Nephron (organoid): ENCODE results near the gene MDFIC2.

Experiments used
- H3K27ac Mint-ChIP-seq, 3 experiments: 2 replicates each; pipeline ENCODE4 v1.8.0; 2020; ENCODE audit warnings: mixed read lengths in 3 of 3, mild to moderate bottlenecking in 2 of 3, moderate library complexity in 1 of 3
- H3K27me3 Mint-ChIP-seq: 2 replicates; pipeline ENCODE4 v1.8.0; 2021; ENCODE audit warnings: low read depth, mild to moderate bottlenecking, moderate library complexity, mixed read lengths
- H3K36me3 Mint-ChIP-seq: 2 replicates; pipeline ENCODE4 v1.8.0; 2020; ENCODE audit warnings: low read depth, mixed read lengths
- H3K4me1 Mint-ChIP-seq: 2 replicates; pipeline ENCODE4 v1.8.0; 2020; ENCODE audit warnings: mixed read lengths
- H3K4me3 Mint-ChIP-seq, 3 experiments: 2 replicates each; pipeline ENCODE4 v1.8.0; 2020; ENCODE audit warnings: mild to moderate bottlenecking in 3 of 3, mixed read lengths in 3 of 3, moderate library complexity in 2 of 3
- H3K9me3 Mint-ChIP-seq: 2 replicates; pipeline ENCODE4 v1.8.0; 2020; ENCODE audit warnings: mixed read lengths
- CTCF ChIP-seq, 3 experiments: fragments of 200-600 bp; sonication (generic); IDR thresholded peaks; one replicate each; pipeline ENCODE4 v1.5.0; 2021; ENCODE audit warnings: antibody characterized with exemption in 3 of 3; ENCODE audit not compliant: unreplicated experiment in 3 of 3

Gene MDFIC2

DNA sequence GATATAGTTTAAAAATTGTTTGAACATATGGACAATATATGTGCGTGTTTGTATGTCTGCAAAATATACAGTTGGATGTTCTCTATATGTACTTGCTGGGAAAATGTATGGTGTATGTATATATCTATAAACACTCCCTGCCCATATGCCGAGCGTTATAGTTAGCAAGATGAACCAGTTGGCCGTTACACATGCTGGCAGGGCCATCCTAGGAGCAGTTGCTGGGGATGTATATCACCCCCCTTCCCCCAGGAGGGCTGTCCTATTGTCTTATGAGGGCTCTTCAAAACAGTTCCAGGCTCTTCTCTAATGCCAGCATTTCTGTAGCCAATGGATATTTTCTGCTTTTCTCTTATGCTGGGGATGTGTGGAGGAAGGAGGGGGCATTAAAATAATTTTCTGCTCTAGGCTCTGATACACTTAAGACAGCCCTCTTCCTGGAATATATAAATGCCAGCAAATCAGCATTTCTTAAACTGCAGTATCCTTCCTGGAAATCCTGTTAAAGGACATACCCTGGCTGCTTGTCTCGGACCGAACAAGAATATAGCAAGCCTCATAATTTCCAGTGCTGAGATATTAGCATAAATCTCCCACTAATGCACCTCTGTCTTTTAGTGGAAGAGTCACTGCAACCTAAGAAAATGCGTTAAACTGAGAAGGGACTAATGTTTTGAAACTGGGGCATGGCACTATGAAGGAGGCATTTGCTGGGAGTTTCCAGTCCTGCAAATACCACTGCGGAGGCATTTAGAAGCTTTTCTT is 134.4 kb downstream of the MDFIC2 start:
- Mint-ChIP-seq H3K4me3 (no peak overlapping the region), H3K27ac (no peak overlapping the region), H3K4me1 (peaks cover 10% of the 10 kb centered on the region), H3K9me3 (no peaks in the 10 kb centered on the region), H3K27me3 (no peaks in the 10 kb centered on the region), H3K36me3 (no peaks in the 10 kb centered on the region)
- TF ChIP-seq CTCF (IDR thresholded peaks at IDR 0.05; ENCODE audit: unreplicated experiment in 3 of 3): no peak

GRCh38 chr3:70176224-70176623 is 136.2 kb downstream of the MDFIC2 start:
- H3K4me1 Mint-ChIP-seq: no peaks in the 10 kb centered on the region
- H3K27me3 Mint-ChIP-seq: no peaks in the 10 kb centered on the region

DNA sequence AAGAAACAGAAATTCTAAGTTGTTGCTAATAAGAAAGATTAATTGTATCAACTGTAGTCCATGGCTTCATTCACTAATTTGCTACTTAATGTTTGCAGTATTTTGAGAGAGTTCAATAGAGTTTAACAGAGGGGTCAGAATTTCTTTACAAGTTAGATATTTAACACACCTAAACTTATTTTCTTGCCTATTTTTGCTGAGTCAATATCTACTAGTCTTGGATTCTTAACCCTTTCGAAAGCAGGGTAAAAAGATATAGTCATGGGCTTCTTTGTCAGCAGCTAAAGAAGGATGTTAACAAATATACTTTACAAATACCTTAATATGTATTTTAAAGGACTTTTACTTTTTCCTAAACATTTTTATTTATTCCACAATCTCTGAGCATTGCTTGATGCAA is 155.6 kb downstream of the MDFIC2 start:
- no peaks in the 10 kb centered on the region for H3K27me3 Mint-ChIP-seq
- no peak for TF ChIP-seq CTCF (IDR thresholded peaks at IDR 0.05; ENCODE audit: unreplicated experiment in 3 of 3)
- H3K4me3 Mint-ChIP-seq: no peak overlapping the region
- H3K4me1 Mint-ChIP-seq: no peaks in the 10 kb centered on the region
- H3K36me3 Mint-ChIP-seq: no peaks in the 10 kb centered on the region
- H3K9me3 Mint-ChIP-seq: peaks cover 3% of the 10 kb centered on the region
- no peak overlapping the region for H3K27ac Mint-ChIP-seq

More at GRCh38 chr3:70176224-70176623, 136.2 kb downstream of the MDFIC2 start:
- no peak overlapping the region for H3K4me3 Mint-ChIP-seq
- no peaks in the 10 kb centered on the region for H3K9me3 Mint-ChIP-seq
- H3K27ac Mint-ChIP-seq: no peak overlapping the region
- H3K36me3 Mint-ChIP-seq: no peaks in the 10 kb centered on the region
- TF ChIP-seq CTCF (IDR thresholded peaks at IDR 0.05; ENCODE audit: unreplicated experiment in 3 of 3): no peak

- no peak for TF ChIP-seq CTCF (IDR thresholded peaks at IDR 0.05; ENCODE audit: unreplicated experiment in 3 of 3)
- Mint-ChIP-seq H3K9me3 (no peaks in the 10 kb centered on the region), H3K4me1 (no peaks in the 10 kb centered on the region), H3K27ac (no peak overlapping the region), H3K36me3 (no peaks in the 10 kb centered on the region), H3K27me3 (no peaks in the 10 kb centered on the region), H3K4me3 (no peak overlapping the region)
Measured at GRCh38 chr3:70150599-70150998, 161.8 kb downstream of the MDFIC2 start.

DNA sequence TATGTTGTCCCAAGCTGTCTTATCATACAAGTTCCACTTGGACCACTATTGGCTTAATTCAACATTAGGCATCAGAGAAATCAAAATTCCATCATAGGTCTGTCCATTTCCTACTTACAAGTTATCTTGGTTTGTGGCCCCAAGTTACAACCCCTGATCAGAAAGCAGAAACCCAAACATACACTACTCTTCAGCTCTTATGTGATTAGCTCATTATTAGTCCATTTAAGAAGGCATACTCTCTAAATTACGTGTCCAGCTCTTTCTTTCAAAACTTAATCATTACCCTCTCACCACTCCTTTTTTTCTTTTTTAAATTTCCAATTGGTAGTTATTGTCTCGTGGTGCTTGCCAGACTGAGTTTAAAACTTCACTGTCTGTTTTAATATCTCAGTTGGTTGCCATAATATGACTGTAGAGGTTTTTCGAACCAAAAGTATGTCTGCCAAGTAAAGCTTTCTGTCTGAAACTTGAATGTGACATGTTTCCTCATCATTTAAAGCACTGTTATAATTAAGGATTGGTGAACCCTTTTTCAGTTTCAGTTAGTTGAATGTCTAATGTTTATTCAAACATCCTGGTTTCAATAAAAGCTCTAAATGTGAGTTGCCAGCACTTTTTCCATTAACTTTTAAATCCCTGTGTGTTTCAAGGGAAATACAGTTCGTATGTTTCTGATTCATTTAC is 162.6 kb downstream of the MDFIC2 start:
- H3K4me1 Mint-ChIP-seq: no peaks in the 10 kb centered on the region
- no peak overlapping the region for H3K4me3 Mint-ChIP-seq
- no peak for TF ChIP-seq CTCF (IDR thresholded peaks at IDR 0.05; ENCODE audit: unreplicated experiment in 3 of 3)
- no peak overlapping the region for H3K27ac Mint-ChIP-seq
- H3K36me3 Mint-ChIP-seq: no peaks in the 10 kb centered on the region
- no peaks in the 10 kb centered on the region for H3K27me3 Mint-ChIP-seq
- H3K9me3 Mint-ChIP-seq: peaks cover 5% of the 10 kb centered on the region
